ENCODE measurements around the gene CEP112.

DNA sequence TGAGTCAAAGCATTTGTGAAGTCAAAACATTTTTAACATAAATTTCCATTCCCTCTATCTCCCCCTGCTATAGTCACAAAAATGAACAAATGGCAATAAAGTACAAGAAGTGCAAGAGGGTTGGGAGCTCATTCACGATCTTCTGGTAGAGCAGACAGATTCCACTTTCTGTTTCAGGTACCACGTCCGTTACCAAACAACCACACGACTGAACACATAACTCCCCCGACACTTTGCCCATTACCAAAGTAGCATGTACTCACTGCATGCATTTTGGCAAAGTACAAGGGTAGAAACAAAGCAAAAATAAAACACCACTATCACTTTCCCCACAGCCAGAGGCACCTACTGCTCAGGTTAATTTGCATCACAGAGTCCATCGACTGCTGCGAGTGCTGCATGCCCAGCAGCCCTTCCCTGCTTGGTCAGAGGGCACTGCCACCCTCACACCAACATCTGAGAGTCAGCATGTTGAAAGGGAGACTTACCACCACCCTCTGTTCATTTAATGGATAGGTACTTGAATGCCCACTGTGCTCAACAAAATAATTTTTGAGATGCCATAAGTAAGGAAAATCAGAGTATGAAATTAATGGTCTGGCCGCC lies 480.2 kb downstream of the CEP112 start:
- TF ChIP-seq POLR2AphosphoS5 (IDR thresholded peaks at IDR 0.05), result no peak
- TF ChIP-seq, protein P1, sequence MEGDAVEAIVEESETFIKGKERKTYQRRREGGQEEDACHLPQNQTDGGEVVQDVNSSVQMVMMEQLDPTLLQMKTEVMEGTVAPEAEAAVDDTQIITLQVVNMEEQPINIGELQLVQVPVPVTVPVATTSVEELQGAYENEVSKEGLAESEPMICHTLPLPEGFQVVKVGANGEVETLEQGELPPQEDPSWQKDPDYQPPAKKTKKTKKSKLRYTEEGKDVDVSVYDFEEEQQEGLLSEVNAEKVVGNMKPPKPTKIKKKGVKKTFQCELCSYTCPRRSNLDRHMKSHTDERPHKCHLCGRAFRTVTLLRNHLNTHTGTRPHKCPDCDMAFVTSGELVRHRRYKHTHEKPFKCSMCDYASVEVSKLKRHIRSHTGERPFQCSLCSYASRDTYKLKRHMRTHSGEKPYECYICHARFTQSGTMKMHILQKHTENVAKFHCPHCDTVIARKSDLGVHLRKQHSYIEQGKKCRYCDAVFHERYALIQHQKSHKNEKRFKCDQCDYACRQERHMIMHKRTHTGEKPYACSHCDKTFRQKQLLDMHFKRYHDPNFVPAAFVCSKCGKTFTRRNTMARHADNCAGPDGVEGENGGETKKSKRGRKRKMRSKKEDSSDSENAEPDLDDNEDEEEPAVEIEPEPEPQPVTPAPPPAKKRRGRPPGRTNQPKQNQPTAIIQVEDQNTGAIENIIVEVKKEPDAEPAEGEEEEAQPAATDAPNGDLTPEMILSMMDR (IDR thresholded peaks at IDR 0.05), result no peak
- TF ChIP-seq POLR2A (IDR thresholded peaks at IDR 0.05), result no peak
